Measurements from ENCODE around the gene DGKQ.

DNA sequence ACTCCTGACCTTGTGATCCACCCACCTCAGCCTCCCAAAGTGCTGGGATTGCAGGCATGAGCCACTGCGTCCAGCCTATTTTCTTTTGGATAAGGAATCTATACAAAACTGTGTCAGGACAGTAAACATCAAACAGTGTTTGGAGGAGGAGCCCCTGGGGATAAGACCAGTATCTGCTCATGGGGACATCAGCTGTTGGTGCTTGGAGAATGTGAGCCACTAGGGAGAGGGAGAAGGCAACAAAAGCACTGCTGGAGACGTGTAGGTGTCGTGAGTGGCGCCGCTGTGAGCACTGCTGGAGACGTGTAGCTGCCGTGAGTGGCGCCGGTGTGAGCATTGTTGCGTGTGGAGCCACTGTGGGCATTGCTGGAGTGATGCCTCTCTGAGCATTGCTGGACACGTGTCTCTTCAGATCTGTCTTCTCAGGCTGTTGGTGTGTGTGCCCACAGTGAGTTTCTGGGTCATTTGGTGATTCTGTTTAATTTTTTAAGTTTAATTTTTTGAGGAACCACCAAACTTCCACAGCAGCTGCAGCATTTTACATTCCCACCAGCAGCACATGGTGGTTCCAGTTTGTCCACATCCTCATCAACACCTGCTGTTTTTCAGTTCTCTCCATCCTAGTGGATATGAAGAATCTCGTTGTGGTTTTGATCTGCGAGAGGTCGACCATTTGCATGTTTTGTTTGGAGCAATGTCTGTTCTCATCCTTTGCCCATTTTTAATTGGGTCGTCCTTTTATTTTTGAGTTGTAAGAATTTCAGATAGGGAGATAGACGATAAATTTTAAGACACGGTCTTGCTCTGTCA lies 19.0 kb downstream of the DGKQ start:
- TF ChIP-seq, protein P1, sequence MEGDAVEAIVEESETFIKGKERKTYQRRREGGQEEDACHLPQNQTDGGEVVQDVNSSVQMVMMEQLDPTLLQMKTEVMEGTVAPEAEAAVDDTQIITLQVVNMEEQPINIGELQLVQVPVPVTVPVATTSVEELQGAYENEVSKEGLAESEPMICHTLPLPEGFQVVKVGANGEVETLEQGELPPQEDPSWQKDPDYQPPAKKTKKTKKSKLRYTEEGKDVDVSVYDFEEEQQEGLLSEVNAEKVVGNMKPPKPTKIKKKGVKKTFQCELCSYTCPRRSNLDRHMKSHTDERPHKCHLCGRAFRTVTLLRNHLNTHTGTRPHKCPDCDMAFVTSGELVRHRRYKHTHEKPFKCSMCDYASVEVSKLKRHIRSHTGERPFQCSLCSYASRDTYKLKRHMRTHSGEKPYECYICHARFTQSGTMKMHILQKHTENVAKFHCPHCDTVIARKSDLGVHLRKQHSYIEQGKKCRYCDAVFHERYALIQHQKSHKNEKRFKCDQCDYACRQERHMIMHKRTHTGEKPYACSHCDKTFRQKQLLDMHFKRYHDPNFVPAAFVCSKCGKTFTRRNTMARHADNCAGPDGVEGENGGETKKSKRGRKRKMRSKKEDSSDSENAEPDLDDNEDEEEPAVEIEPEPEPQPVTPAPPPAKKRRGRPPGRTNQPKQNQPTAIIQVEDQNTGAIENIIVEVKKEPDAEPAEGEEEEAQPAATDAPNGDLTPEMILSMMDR (IDR thresholded peaks at IDR 0.05) = no peak
- TF ChIP-seq, protein P2, sequence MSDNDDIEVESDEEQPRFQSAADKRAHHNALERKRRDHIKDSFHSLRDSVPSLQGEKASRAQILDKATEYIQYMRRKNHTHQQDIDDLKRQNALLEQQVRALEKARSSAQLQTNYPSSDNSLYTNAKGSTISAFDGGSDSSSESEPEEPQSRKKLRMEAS (IDR thresholded peaks at IDR 0.05) = no peak
- TF ChIP-seq POLR2A (IDR thresholded peaks at IDR 0.05; ENCODE audit: low read length) (no peak), RAD21 (conservative IDR thresholded peaks at IDR 0.05 in 1 of 2, IDR thresholded peaks at IDR 0.05 in 1 of 2) (no peak), SMC3 (IDR thresholded peaks at IDR 0.05) (no peak), CEBPB (IDR thresholded peaks at IDR 0.05) (no peak), MAZ (IDR thresholded peaks at IDR 0.05; ENCODE audit: borderline replicate concordance, low read depth, low read length) (no peak), KDM1A (IDR thresholded peaks at IDR 0.05; ENCODE audit: low read depth) (no peak), BHLHE40 (IDR thresholded peaks at IDR 0.05; ENCODE audit: low read depth, low read length) (no peak), ESRRA (IDR thresholded peaks at IDR 0.05; ENCODE audit: borderline replicate concordance, low read length) (no peak), RFX5 (IDR thresholded peaks at IDR 0.05) (no peak), JUN (IDR thresholded peaks at IDR 0.05) (no peak)
- TF ChIP-seq, protein P3, sequence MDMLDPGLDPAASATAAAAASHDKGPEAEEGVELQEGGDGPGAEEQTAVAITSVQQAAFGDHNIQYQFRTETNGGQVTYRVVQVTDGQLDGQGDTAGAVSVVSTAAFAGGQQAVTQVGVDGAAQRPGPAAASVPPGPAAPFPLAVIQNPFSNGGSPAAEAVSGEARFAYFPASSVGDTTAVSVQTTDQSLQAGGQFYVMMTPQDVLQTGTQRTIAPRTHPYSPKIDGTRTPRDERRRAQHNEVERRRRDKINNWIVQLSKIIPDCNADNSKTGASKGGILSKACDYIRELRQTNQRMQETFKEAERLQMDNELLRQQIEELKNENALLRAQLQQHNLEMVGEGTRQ (IDR thresholded peaks at IDR 0.05) = no peak

All from A549 (cell line).